ENCODE data around the gene ZNF646.

GRCh38 chr16:31083081-31083480 is 8.9 kb downstream of the ZNF646 start:
- TF ChIP-seq CTCF (IDR thresholded peaks at IDR 0.05; ENCODE audit: low read depth, low read length, poor library complexity, severe bottlenecking) (no peak), EZH2phosphoT487 (IDR thresholded peaks at IDR 0.05; ENCODE audit: borderline replicate concordance, low read length) (no peak)
